Left ventricle myocardium inferior (tissue), 1 donor: Measurements from ENCODE around the gene REG1A. TPM values are rescaled to one million over a fixed set of nuclear protein-coding genes. Genes with fewer than 3 reads are reported as not detected.

ENCODE experiments used
- DNase-seq: peaks from one replicate; pipeline ENCODE4 v3.0.0-alpha.2; 2020
- H3K27ac ChIP-seq: fragments of 200-600 bp; replicated peaks from 2 replicates; pipeline ENCODE4 v1.8.0; 2021
- H3K27me3 ChIP-seq: fragments of 200-600 bp; 2 replicates; pipeline ENCODE4 v1.8.0; 2021; ENCODE audit warnings: low read depth
- H3K36me3 ChIP-seq: fragments of 200-600 bp; 2 replicates; pipeline ENCODE4 v1.8.0; 2021
- H3K4me1 ChIP-seq: fragments of 200-600 bp; 2 replicates; pipeline ENCODE4 v1.8.0; 2021
- H3K4me3 ChIP-seq: fragments of 200-600 bp; 2 replicates; pipeline ENCODE4 v1.8.0; 2021; ENCODE audit warnings: mild to moderate bottlenecking, moderate library complexity
- H3K9me3 ChIP-seq: fragments of 200-600 bp; replicated peaks from 2 replicates; pipeline ENCODE4 v1.8.0; 2021
- intact Hi-C: fragments of 100-400 bp; cut with micrococcal nuclease; formaldehyde crosslinking; loops from one replicate; pipeline ENCODE4 v1.11.0; 2022
- total RNA-seq: library from RNA; stranded (reverse); fragmentation: NEBNext Ultra II Directional; extraction: Animal tissue kit (Norgen Biotek cat#: 25700); gene quantifications from one replicate; pipeline ENCODE4 v1.2.1, GENCODE V29; 2021
- TF ChIP-seq, protein P1 (sequence below): fragments of 200-600 bp; IDR thresholded peaks from 2 replicates; pipeline ENCODE4 v1.8.0; 2021; ENCODE audit warnings: antibody characterized with exemption, mild to moderate bottlenecking, borderline replicate concordance
- donor health status: DM: no; HTN: yes; CAD: no; lungs with severe emphysema.

Gene REG1A
- total RNA-seq, 1 donor from 2014 or later, result not detected

DNA sequence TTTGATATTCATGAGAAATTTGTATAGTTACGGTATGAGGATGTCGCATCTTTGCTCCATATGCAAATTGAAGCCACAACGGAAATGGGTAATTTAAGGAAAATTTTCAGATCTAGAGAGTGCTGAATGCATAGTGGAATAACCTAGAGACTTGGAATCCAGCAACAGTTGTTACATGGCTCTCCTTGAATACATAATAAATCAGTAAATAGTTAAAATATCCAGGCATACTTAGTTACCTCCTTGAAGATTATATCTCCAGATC lies 5.4 kb downstream of the REG1A start:
- no peak for DNase-seq
- Histone ChIP-seq H3K27me3 (no peaks in the 10 kb centered on the region), H3K4me1 (no peaks in the 10 kb centered on the region), H3K36me3 (no peaks in the 10 kb centered on the region), H3K4me3 (no peak overlapping the region), H3K9me3 (no peaks in the 10 kb centered on the region), H3K27ac (no peak overlapping the region)
- TF ChIP-seq, protein P1, sequence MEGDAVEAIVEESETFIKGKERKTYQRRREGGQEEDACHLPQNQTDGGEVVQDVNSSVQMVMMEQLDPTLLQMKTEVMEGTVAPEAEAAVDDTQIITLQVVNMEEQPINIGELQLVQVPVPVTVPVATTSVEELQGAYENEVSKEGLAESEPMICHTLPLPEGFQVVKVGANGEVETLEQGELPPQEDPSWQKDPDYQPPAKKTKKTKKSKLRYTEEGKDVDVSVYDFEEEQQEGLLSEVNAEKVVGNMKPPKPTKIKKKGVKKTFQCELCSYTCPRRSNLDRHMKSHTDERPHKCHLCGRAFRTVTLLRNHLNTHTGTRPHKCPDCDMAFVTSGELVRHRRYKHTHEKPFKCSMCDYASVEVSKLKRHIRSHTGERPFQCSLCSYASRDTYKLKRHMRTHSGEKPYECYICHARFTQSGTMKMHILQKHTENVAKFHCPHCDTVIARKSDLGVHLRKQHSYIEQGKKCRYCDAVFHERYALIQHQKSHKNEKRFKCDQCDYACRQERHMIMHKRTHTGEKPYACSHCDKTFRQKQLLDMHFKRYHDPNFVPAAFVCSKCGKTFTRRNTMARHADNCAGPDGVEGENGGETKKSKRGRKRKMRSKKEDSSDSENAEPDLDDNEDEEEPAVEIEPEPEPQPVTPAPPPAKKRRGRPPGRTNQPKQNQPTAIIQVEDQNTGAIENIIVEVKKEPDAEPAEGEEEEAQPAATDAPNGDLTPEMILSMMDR, result no peak
- intact Hi-C loops, result no loop called here

DNA sequence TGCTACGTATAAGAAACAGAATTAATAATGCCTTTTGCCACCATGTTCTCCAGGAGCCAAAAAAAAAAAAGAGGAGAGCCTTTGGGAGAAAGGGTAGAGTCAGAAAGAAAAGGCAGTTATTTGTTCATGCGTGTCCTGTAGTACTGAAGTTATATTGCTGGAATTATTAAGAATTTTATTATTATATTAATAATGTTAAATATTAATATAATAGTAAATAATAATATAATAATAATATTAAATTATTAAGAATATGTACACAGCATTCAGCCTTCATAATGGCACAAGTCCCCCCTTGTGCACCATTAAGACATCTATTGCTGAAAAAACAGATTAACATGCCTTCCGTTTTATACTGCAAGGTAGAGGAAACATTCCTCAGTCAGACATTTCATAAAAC lies 8.1 kb downstream of the REG1A start:
- no peak overlapping the region for H3K4me3 ChIP-seq
- TF ChIP-seq, protein P1, result no peak
- no peaks in the 10 kb centered on the region for H3K4me1 ChIP-seq
- no peaks in the 10 kb centered on the region for H3K9me3 ChIP-seq
- H3K27ac ChIP-seq, result no peak overlapping the region
- intact Hi-C loops, result no loop called here
- no peak for DNase-seq
- no peaks in the 10 kb centered on the region for H3K27me3 ChIP-seq
- no peaks in the 10 kb centered on the region for H3K36me3 ChIP-seq

DNA sequence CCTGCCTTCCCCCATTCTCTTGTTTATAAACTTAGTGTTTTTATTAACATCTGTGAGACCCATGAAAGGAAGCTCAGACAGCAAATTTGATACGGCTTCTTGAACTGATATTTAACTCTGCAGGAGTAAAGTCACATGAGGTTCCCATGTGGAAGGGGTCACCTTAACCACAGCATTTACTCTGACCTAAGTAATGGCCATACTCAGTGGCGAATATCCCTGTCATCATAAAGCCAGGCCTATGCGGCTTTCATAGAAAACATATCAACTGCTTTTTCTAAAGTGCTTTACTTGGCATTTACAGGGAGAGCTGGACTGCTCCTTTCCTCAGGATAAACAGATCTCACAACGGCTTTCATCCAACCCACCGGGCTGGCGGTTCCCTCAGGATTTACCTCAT lies 9.0 kb downstream of the REG1A start:
- H3K4me1 ChIP-seq, result no peaks in the 10 kb centered on the region
- TF ChIP-seq, protein P1, result no peak
- intact Hi-C loops, result no loop called here
- H3K27ac ChIP-seq, result no peak overlapping the region
- H3K9me3 ChIP-seq, result no peaks in the 10 kb centered on the region
- no peak for DNase-seq
- H3K4me3 ChIP-seq, result no peak overlapping the region
- H3K36me3 ChIP-seq, result no peaks in the 10 kb centered on the region
- no peaks in the 10 kb centered on the region for H3K27me3 ChIP-seq

DNA sequence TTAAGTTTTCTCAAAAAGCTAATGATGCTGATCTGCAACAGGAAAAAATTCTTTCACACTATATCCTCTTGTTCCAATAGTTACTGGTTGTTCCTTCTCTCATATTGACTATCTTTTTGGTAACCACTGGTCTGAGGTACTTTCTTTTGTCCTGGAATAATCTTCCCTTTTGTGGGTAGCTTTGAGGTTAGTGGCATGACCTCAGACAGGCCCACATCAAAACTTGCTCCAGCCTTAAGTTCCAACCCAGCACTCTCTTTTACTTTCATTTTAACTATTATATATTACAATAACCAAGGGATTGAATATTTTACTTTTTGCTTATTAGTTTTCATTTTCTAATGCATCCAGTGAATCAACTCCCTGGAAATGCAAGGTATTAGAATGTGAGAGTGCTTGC lies 9.5 kb downstream of the REG1A start:
- H3K36me3 ChIP-seq, result no peaks in the 10 kb centered on the region
- DNase-seq, result no peak
- H3K9me3 ChIP-seq, result no peaks in the 10 kb centered on the region
- TF ChIP-seq, protein P1, result no peak
- H3K27ac ChIP-seq, result no peak overlapping the region
- no peak overlapping the region for H3K4me3 ChIP-seq
- intact Hi-C loops, result no loop called here
- no peaks in the 10 kb centered on the region for H3K4me1 ChIP-seq
- H3K27me3 ChIP-seq, result no peaks in the 10 kb centered on the region

- H3K4me1 ChIP-seq, result no peaks in the 10 kb centered on the region
- H3K4me3 ChIP-seq, result no peak overlapping the region
- no peak overlapping the region for H3K27ac ChIP-seq
- TF ChIP-seq, protein P1, result no peak
- H3K36me3 ChIP-seq, result no peaks in the 10 kb centered on the region
- no peaks in the 10 kb centered on the region for H3K27me3 ChIP-seq
- no peaks in the 10 kb centered on the region for H3K9me3 ChIP-seq
- DNase-seq, result no peak
- intact Hi-C loops, result no loop called here
Observed at GRCh38 chr2:79131687-79132086, 11.4 kb downstream of the REG1A start.

- Histone ChIP-seq H3K27me3 (no peaks in the 10 kb centered on the region), H3K9me3 (no peaks in the 10 kb centered on the region), H3K4me3 (no peak overlapping the region), H3K27ac (no peak overlapping the region), H3K36me3 (no peaks in the 10 kb centered on the region), H3K4me1 (no peaks in the 10 kb centered on the region)
- no peak for DNase-seq
- TF ChIP-seq, protein P1, result no peak
- intact Hi-C loops, result no loop called here
Observed at GRCh38 chr2:79138385-79138784, 18.1 kb downstream of the REG1A start.
